ENCODE measurements around the gene PCNX3. TPM values are rescaled to one million over a fixed set of nuclear protein-coding genes. Genes with fewer than 3 reads are reported as not detected.

PCNX3 gene
- total and polyA plus RNA-seq, 2 of the 13 experiments (the other 11 are each of a cell fraction or from before 2014, with no cell fraction given): 16.2 to 23.0 TPM

DNA sequence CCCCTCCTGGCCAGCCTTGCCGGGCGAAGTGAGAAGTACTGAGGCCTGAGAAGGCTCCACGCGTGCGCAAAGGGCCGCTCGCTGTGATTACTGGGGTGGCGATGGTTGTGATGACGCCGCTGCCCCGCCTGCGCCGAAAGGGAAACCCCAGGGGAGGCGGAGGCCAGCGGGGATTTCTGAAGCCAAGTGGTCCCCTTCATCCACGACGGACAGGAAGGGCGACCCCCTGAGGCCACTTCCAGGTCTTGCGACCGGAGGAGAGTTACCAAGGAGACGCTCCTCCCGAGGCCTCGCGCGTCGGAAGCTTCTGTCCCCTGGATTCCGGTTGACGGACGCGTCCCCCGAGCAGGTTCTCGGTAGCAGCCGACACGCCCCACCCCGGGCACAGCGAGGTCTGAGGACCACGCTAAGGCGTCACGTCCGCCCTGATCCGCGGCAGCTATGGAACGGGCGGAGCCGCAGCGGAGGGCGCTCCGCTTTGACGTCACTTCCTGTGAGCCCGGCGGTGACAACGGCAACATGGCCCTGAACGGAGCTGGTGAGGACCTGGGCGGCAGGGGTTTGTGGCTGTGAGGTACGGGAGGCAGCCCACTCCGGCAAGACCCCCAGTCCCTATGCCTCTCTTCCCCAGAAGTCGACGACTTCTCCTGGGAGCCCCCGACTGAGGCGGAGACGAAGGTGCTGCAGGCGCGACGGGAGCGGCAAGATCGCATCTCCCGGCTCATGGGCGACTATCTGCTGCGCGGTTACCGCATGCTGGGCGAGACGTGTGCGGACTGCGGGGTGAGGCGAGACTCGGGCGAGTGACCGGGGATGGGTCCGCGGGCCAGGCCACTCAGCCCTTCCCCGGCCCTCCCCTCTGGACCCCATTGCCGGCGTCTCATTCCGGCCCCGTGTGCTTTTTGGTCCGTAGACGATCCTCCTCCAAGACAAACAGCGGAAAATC lies 45.3 kb upstream of the PCNX3 start, which contains the start of gene ZNRD2 (continued):
- TF ChIP-seq PLSCR1 (CRISPR knock-in tag; IDR thresholded peaks at IDR 0.05; ENCODE audit: borderline replicate concordance) (no peak), MAFK (conservative IDR thresholded peaks at IDR 0.05 in 1 of 2, IDR thresholded peaks at IDR 0.05 in 1 of 2; ENCODE audit: low read length in 2 of 2) (no peak; a peak in 1 of 4 replicates), TBL1XR1 (IDR thresholded peaks at IDR 0.05; ENCODE audit: borderline replicate concordance, low read length, partially characterized antibody) (no peak), ZNF619 (CRISPR knock-in tag; IDR thresholded peaks at IDR 0.05) (peak; percentile 88), XRCC5 (optimal IDR thresholded peaks at IDR 0.05; ENCODE audit: low read length) (peak; percentile 84), KLF15 (CRISPR knock-in tag; IDR thresholded peaks at IDR 0.05; ENCODE audit: borderline replicate concordance) (no peak), FOXO4 (CRISPR knock-in tag; conservative IDR thresholded peaks at IDR 0.05) (no peak), NR3C1 (CRISPR knock-in tag; IDR thresholded peaks at IDR 0.05) (no peak), ZNF552 (CRISPR knock-in tag; IDR thresholded peaks at IDR 0.05; ENCODE audit: borderline replicate concordance) (peak; percentile 78), ZIK1 (CRISPR knock-in tag; IDR thresholded peaks at IDR 0.05; ENCODE audit: borderline replicate concordance, low read depth) (0 out of 2 replicates have a peak, but pooled peaks have one; percentile 52), ARID4A (CRISPR knock-in tag; IDR thresholded peaks at IDR 0.05; ENCODE audit: borderline replicate concordance) (peak; percentile 96), FOSL2 (CRISPR knock-in tag; IDR thresholded peaks at IDR 0.05) (peak; percentile 61), ASH2L (IDR thresholded peaks at IDR 0.05; ENCODE audit: insufficient read length, low read depth, low read length) (peak; percentile 65), ATAD3A (CRISPR knock-in tag; IDR thresholded peaks at IDR 0.05) (no peak), WIZ (CRISPR knock-in tag; IDR thresholded peaks at IDR 0.05) (no peak), NR2F6 (IDR thresholded peaks at IDR 0.05) (no peak), NR2F6 (CRISPR knock-in tag; IDR thresholded peaks at IDR 0.05) (peak; percentile 66; the same call in 1 of the 2 replicates), SP140L (CRISPR knock-in tag; IDR thresholded peaks at IDR 0.05; ENCODE audit: borderline replicate concordance) (0 out of 2 replicates have a peak, but pooled peaks have one; percentile 63), ZNF773 (CRISPR knock-in tag; IDR thresholded peaks at IDR 0.05; ENCODE audit: borderline replicate concordance) (no peak), SOX5 (CRISPR knock-in tag; IDR thresholded peaks at IDR 0.05; ENCODE audit: borderline replicate concordance) (peak; percentile 60; the same call in 1 of the 2 replicates)
